LNCAP (cell line): ENCODE data around the gene TMEM82.

Experiments
- CTCF ChIP-seq: fragments of 450-650 bp; IDR thresholded peaks from 2 replicates; pipeline ENCODE4 v1.5.1; 2017; ENCODE audit warnings: mild to moderate bottlenecking

The TMEM82 gene

GRCh38 chr1:15703562-15703961 is 38.7 kb upstream of the TMEM82 start:
- no peak for TF ChIP-seq CTCF

DNA sequence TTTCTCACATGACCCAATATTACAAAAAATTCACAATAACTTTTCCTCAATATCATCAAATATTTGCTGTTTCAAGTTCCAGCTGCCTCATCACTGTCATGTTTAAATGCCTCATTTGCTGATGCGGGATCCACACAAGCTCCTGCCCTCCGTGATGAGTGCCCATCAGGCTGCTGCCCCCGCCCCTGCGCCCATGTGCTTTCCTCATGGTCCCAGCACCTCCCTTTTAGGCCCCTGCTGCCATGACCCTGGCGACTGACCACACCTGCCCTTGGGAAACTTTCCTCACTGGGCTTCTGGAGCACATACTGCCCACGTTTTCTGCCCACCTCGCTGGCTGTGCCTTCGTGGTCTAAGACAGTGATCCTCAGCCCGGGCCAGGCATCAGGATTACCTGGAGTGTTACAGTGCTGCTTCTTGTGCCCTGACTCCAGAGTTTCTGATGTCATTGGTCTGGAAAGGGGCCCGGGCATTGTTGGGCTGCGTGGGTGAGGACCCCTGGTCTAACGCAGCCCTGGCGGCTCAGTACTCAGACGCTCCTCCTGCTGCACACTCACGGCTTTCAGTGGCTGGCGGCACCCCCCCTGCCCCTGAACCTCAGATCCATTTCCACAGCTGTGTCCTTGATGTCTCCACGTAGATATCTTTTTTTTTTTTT is 37.6 kb upstream of the TMEM82 start:
- TF ChIP-seq CTCF = no peak

GRCh38 chr1:15705184-15705566 is 37.1 kb upstream of the TMEM82 start:
- no peak for TF ChIP-seq CTCF

DNA sequence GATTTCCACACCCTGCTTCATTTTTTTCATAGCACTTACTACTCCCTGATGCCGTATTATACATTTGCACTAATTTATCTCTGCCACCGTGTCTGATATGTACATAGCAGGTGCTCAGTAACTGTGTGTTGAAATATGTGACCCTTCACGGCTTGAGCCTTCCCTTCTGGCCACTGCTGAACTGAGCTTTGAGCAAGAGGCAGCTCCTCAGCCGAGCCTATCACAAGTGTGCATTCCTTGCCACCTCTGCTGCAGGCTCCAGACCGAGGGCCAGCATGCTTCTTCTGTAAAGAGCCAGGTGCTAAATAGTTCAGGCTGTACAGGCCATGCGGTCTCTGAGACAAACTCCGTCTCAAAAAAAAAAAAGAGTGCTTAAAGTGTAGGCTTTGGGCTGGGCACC is 35.5 kb upstream of the TMEM82 start:
- TF ChIP-seq CTCF = no peak

GRCh38 chr1:15707239-15707925 is 34.9 kb upstream of the TMEM82 start:
- TF ChIP-seq CTCF = no peak

GRCh38 chr1:15708486-15709137 is 33.7 kb upstream of the TMEM82 start:
- TF ChIP-seq CTCF = no peak

DNA sequence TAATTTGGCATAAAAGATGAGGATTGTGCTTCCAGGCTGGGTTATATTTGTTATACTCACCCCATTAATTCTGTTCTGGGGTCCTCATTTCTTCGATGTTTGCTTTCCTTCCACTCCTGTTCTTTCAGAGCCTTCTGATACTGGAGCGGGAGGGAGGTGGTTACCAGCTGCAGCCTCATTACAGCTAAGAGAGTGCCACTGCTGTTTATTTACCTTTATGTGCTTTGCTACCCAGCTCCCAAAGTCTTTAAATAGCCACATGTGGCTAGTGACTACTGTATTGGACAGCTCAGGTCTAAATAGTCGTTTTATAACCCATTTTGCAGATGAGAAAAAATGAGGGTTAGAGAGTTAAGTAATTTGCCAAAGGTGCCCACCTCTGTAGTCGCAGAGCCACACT is 33.1 kb upstream of the TMEM82 start:
- TF ChIP-seq CTCF = no peak
